ENCODE results near the gene SNAPC2.
A peak's percentile ranks its signal among the peaks of the same experiment; 100 is the strongest.

The SNAPC2 gene

DNA sequence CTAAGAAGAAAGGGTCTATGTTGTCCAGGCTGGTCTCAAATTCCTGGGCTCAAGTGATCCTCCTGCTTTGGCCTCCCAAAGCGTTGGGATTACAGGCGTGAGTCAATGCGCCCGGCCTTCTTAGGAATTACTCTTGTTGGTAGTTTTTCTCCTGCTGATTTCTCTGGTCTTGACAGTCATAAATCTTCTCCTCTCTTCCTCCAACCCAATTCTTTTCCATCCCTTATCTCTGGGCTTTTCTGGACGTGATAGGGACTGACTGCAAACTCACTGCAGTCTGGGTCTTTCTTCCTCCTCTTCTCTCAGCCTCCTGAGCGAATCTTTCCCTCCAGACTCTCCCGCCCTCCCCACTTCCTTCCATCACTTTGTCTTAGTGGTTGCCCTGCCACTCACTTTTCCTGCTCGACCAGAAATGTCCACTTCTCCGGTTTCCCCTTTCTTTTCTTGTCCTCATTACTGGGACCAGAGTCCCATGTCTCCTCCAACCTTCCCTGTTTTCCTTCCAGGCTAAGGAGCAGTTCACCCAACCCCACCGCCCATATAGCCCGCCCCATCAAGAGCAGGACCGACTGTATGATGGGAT, 45.2 kb downstream of the SNAPC2 start:
- Mint-ChIP-seq H3K4me1 (no peaks in the 10 kb centered on the region), H3K36me3 (peaks cover 20% of the 10 kb centered on the region), H3K9me3 (no peaks in the 10 kb centered on the region), H3K27me3 (no peaks in the 10 kb centered on the region), H3K27ac (no peak overlapping the region), H3K4me3 (no peak overlapping the region)
- no peak for DNase-seq (ENCODE audit: low spot score in 2 of 2)
- ATAC-seq (ENCODE audit: low read depth) = no peak

DNA sequence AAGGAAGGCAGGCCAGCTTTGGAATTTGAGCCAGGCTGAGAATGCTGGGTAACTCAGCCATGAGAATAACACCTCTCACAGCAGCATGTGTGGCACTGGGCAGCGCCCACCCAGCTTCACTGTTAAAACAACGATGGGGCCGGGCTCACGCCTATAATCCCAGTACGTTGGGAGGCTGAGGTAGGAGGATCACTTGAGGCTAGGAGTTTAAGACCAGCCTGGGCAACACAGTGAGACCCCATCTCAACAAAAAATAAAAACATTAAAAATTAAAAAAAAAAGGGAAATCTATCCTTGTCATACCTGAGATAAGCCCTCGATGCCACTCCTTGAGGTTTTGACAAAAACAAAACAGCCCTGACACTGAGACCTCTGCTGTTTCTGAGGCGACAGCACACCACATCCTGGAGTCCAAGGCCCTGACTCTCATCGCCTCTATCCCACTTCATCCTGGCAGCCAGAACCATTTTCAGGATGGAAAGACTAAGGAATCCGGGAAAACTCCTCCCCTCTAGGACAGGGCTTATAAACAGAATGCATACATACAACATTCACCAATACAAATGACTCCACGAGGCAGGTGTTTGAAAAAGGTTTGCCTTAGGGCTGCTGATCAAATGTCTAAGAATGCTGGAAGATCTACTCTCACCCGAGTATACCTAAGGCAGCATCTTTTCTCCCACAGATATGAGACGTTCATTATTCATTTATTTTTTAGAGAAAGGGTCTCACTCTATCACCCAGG, 46.0 kb downstream of the SNAPC2 start:
- H3K36me3 Mint-ChIP-seq = peaks cover 22% of the 10 kb centered on the region
- H3K4me3 Mint-ChIP-seq = no peak overlapping the region
- H3K9me3 Mint-ChIP-seq = no peaks in the 10 kb centered on the region
- H3K27ac Mint-ChIP-seq = peak overlapping the region; percentile 45
- ATAC-seq (ENCODE audit: low read depth) = no peak
- DNase-seq (ENCODE audit: low spot score in 2 of 2) = no peak
- no peaks in the 10 kb centered on the region for H3K4me1 Mint-ChIP-seq
- no peaks in the 10 kb centered on the region for H3K27me3 Mint-ChIP-seq

DNA sequence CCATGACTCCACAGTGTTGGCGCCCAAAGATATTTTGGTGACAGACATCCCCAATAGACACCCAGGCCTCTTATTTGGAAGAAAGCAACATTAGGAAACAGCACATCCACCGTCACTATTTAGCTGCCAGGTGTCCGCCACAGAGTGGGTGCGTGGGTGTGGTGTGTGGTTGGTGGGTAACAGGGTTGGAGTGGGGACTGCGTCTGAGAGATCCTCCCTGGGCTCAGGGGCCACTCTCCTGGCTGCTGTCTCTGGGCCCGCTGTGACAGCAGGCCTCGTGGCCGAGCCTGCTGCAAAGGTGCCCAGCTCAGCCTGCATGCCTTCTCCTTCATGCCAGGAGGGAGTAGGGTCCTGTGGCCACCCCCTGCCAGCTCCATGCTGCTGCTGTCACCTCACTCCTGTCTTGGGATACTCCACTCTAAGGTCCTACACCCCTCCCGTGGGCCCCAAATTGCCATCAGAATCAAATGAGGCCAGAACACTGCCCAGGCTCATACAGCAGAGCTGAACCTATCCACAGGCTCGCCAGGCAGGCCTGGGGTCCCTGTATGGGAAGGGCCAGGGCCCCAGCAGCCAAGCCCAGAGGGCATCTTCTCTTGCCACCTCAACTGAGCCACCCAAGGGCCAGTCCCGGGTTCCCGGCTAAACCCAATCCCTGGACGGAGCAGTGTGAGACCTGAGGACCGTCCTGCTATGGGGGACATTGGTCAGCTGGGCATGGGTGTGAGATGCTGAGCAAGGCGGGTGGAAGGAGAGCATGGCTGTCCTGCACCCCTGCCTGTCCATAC, 48.1 kb downstream of the SNAPC2 start:
- peaks cover 17% of the 10 kb centered on the region for H3K36me3 Mint-ChIP-seq
- no peaks in the 10 kb centered on the region for H3K27me3 Mint-ChIP-seq
- H3K27ac Mint-ChIP-seq = no peak overlapping the region
- H3K4me3 Mint-ChIP-seq = no peak overlapping the region
- H3K4me1 Mint-ChIP-seq = no peaks in the 10 kb centered on the region
- ATAC-seq (ENCODE audit: low read depth) (no peak), DNase-seq (ENCODE audit: low spot score in 2 of 2) (no peak)
- no peaks in the 10 kb centered on the region for H3K9me3 Mint-ChIP-seq

DNA sequence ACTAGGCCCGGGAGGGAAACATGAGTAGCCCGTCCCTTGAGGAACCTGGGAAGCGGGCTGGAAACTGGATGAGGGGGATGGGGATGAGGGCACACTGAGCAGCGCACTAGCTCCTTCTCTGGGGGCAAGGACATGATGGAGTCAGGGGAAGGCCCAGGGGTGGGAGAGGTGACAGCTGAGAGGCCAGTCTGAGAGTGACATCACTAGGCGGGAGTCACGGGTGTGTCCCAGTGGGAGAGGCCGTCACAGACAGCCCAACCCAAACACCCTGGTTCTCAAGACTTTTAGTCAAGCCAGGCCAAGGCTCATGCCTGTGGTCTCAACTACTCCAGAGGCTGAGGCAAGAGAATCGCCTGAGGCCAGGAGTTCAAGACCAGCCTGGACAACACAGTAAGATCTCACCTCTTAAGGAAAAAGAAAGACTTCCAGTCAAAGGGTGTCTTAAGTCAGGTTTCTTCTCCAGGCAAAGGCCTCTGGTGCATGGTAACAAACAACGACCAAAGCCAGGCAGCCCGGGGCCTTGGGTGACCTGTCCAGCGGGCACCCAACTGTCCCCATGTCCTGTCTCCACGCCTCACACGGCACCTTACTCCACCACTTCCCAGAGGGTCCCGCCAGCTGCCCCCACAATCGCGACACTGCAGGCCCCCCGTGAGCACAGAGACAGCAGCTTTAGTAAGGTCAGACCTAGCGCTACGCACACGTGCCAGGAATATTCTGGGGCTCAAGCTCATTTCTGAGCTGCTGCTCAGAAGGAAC, 48.8 kb downstream of the SNAPC2 start:
- no peaks in the 10 kb centered on the region for H3K4me1 Mint-ChIP-seq
- DNase-seq (ENCODE audit: low spot score in 2 of 2) (no peak), ATAC-seq (ENCODE audit: low read depth) (no peak)
- no peak overlapping the region for H3K27ac Mint-ChIP-seq
- peaks cover 20% of the 10 kb centered on the region for H3K36me3 Mint-ChIP-seq
- H3K9me3 Mint-ChIP-seq = no peaks in the 10 kb centered on the region
- no peak overlapping the region for H3K4me3 Mint-ChIP-seq
- H3K27me3 Mint-ChIP-seq = no peaks in the 10 kb centered on the region

DNA sequence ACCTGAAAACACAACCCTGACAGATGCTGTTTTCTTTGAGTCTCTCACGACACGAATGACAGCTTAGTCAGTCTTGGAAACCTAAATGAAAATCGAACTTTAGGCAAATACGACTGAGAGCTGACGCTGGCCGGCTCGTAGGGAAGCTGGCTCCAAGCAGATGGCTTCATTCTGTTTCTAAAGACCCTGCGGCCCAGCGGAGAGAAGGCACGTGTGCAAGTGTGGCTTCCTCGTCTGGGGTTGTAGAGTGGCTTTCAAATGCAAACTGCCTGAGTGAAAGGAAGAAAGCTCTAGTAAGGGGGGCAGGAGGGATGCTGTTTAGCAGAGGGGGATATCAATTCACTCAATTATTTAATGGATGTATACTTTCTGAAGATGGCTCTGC, 49.4 kb downstream of the SNAPC2 start:
- H3K36me3 Mint-ChIP-seq = peaks cover 18% of the 10 kb centered on the region
- H3K4me3 Mint-ChIP-seq = no peak overlapping the region
- no peak for ATAC-seq (ENCODE audit: low read depth)
- DNase-seq (ENCODE audit: low spot score in 2 of 2) = no peak
- no peak overlapping the region for H3K27ac Mint-ChIP-seq
- H3K27me3 Mint-ChIP-seq = no peaks in the 10 kb centered on the region
- no peaks in the 10 kb centered on the region for H3K9me3 Mint-ChIP-seq
- no peaks in the 10 kb centered on the region for H3K4me1 Mint-ChIP-seq

DNA sequence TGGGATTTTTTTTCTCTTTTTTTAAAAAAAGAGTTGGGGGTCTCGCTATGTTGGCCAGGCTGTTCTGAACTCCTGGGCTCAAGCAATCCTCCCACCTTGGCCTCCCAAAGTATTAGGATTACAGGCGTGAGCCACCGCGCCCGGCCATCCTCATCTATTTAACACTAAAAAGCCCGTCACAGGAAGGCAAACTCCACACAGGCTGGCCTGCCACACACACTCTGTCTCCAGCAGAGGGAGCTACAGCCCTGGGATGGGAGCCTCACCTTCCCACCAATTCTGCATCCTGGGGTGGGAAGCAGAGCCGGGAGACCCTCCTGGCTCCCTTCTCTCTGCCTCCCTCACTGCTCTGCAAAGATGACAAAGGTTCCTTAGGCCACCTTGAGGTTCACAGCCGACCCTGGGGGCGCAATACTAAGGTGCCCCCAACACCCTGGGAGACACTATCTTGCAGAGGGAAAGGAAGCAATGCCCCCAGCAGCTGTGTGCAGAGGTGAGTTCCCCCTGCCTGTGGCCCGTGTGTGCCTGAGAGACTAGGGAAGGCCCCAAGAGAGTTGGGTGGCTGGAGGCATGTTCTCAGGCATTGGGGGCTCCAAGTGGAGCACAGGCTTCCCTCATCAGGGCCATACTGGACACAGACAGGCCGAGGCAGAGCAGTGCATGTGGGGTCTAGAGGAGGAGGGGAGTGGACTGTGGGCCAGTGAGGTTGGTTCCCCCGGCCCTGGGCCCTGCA, 50.7 kb downstream of the SNAPC2 start:
- Mint-ChIP-seq H3K36me3 (peaks cover 14% of the 10 kb centered on the region), H3K4me3 (no peak overlapping the region), H3K27me3 (no peaks in the 10 kb centered on the region), H3K9me3 (no peaks in the 10 kb centered on the region), H3K27ac (no peak overlapping the region), H3K4me1 (no peaks in the 10 kb centered on the region)
- DNase-seq (ENCODE audit: low spot score in 2 of 2) (peak in 1 of 2 donors; percentile 25), ATAC-seq (ENCODE audit: low read depth) (peak; percentile 27)

DNA sequence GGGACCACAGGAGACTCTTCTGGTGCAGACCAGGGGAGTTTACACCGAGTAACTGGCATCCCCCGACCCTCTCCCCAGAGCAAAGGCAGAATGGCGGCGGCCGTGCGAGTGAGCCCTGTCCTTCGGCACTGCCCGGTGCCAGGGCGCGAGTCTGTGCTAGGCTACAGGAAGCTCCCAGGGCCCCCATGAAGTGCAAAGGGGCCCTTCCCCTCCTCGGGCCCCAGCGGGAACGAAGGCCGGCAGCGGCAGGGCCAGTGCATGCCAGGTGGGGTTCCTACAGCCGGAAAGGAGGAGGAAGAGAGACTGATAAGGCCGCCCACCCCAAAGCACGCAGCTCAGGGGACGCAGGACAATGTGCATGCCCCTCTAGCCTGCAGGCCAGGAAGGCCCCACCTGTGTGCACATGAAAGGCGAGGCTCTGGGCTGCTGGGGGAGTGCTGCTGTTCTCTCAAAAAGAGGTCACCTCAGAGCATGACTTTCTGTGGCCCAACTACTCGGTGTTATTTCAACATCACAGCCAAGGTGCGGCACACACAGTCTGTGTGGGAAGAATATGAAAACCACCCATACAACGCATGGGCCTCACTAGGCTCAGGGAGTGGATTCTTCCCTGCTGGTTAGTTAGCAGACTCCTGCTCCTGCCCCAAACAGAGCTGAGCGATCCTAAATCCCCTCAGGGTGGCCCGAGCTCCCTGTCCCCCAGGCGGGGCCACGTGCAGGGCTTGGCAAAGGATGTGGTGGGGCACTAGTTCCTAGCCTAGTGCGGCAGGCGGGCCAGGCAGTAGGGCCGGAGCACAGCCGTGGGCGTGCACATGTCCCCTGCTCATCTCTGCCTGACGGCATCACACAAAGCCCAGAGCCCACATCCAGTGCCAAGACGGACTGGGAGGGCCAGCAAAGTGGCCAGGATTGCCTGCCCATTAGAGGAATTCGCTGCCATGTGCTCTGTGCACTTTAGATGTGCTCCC, 51.7 kb downstream of the SNAPC2 start:
- H3K27ac Mint-ChIP-seq = no peak overlapping the region
- H3K36me3 Mint-ChIP-seq = peaks cover 10% of the 10 kb centered on the region
- ATAC-seq (ENCODE audit: low read depth) = no peak
- DNase-seq (ENCODE audit: low spot score in 2 of 2) = no peak
- no peak overlapping the region for H3K4me3 Mint-ChIP-seq
- H3K9me3 Mint-ChIP-seq = no peaks in the 10 kb centered on the region
- no peaks in the 10 kb centered on the region for H3K4me1 Mint-ChIP-seq
- no peaks in the 10 kb centered on the region for H3K27me3 Mint-ChIP-seq
